ENCODE results near the gene KHDC4. TPM values are rescaled to one million over a fixed set of nuclear protein-coding genes. Genes with fewer than 3 reads are reported as not detected.
A peak's percentile ranks its signal among the peaks of the same experiment; 100 is the strongest.

The KHDC4 gene
- polyA plus RNA-seq, 1 donor, result 75.2 TPM

DNA sequence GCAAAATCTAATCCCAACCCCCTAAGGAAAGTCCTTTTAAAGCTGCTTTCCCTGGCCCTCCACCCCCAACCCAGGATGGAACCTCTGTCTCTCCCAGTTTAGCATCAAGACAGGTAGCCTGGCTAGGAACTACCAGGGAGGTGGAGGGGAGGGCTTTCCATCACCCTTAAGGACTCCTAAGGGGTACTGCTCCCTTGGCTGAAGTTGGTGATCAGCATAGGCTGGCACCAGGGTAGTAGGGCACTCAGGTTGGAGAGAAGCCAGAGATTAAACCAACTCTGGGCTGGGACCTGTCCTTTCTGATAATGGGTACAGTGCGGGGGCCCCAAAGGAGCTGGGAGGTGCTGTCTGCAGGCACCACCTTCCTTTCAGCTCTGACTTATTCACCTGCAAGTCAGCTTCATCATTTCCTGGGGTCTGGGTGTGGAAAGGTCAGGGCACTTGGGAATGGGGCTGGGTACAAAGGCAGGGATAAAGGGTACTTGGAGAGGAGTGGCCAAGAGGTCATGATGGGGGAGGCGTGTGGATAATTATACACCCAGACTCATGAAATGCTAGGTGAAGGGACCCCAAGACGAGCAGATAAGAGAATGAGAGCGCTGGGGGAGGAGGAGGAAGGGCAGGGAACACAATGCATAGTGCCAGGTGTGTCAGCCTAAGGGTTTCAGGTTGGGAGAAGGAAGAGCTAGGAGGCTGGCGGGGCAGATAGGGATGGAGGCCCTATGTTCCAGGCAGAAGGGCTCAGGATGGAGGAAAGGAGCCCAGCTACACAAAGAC lies 42.9 kb upstream of the KHDC4 start:
- peak overlapping the region; percentile 79 for H3K27ac ChIP-seq (ENCODE audit: low read length)
- peak in 1 of 2 donors; percentile 55 for DNase-seq
- peaks cover 56% of the 10 kb centered on the region for H3K4me1 ChIP-seq (ENCODE audit: control insufficient read depth, insufficient read depth, low read length)
- H3K9me3 ChIP-seq (ENCODE audit: control insufficient read depth, low read depth, low read length), result no peaks in the 10 kb centered on the region
- peaks cover 5% of the 10 kb centered on the region for H3K36me3 ChIP-seq (ENCODE audit: control insufficient read depth, insufficient read depth, low read length)
- H3K4me3 ChIP-seq (ENCODE audit: low read length), result peak overlapping the region; percentile 94
- H3K27me3 ChIP-seq (ENCODE audit: control insufficient read depth, insufficient read depth, low read length), result no peaks in the 10 kb centered on the region
- no CpG with 5 or more reads among the region's 5 CpGs for WGBS (ENCODE audit: insufficient coverage, low lambda C conversion rate)

DNA sequence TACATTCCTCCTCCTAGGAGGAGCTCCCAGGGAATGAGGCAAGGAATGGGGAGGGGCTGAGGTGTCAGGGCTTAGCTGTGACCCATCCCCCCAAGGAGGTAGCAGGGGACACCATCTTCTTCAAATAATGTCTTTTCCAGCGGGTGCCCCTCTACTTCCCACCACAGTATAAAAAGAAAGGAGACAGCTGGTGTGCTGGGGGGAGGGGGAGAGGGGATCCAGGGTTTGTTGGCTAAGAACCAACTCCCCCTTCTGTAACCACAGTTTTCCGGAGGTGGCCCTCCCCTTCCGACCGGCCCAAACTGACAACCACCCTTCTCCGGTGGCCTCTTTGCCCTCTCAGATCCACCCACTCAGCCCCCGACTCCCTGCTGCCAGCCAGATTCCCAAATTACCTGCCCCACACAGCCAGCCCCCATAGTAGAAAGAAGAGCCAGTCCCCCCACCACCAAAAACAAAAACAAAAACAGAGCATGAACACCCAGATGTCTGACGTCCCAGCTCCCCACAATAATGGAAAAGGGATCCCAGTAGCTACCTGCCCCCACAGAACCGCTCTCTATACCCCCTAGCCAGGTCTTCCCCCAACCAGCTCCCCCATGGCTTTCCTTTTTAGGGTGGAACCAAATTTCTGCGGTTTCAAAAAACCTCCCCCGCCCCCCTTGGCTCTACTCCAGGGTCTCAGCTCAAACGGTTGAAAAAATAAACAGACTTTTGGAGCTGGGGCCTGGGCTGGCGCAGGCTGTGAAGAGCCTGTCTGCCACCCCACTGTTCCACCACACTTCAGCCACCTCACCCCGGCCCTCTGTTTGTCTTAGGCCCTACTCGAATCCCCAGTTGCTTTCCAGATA lies 42.1 kb upstream of the KHDC4 start:
- Histone ChIP-seq H3K4me1 (ENCODE audit: control insufficient read depth, insufficient read depth, low read length) (peaks cover 54% of the 10 kb centered on the region), H3K4me3 (ENCODE audit: low read length) (peak overlapping the region; percentile 94), H3K36me3 (ENCODE audit: control insufficient read depth, insufficient read depth, low read length) (peaks cover 7% of the 10 kb centered on the region), H3K27ac (ENCODE audit: low read length) (peak overlapping the region; percentile 79), H3K27me3 (ENCODE audit: control insufficient read depth, insufficient read depth, low read length) (no peaks in the 10 kb centered on the region), H3K9me3 (ENCODE audit: control insufficient read depth, low read depth, low read length) (no peaks in the 10 kb centered on the region)
- DNase-seq, result peak in 1 of 2 donors; percentile 44
- whole genome bisulfite sequencing (ENCODE audit: insufficient coverage, low lambda C conversion rate), result no CpG with 5 or more reads among the region's 14 CpGs

DNA sequence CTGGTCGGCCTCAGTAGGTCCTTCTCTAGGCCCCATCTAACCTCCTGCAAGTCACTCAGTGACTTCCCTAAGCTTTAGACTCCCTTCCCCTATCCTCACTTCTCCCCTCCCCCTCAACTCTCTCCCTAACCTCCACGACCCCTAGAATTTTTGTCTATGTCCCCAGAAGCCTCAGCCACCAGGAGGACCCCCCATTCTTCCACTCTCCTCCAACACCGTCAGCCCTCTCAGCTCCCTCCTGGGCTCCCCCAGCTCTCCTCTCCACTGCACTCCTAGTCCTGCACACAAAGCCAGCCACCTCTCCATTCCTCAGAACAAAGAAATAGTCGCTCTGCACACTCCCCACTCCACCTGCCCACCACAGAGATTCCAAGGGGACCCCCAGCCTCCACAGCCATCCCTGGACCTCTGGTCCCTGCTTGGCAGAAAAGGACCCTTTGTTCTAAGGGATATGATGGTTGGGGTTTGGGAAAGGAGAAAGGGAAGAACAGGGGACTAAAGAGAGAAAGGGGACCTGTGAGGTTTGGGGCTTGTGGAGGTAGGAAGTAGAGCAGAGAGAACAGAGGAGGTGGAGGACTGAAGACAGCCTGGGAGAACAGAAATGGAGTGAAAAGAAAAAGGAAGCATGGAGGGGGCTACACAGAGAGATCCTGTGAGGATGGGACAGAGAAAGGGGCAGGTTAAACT lies 41.3 kb upstream of the KHDC4 start:
- no peak for DNase-seq
- peaks cover 10% of the 10 kb centered on the region for H3K36me3 ChIP-seq (ENCODE audit: control insufficient read depth, insufficient read depth, low read length)
- no peaks in the 10 kb centered on the region for H3K27me3 ChIP-seq (ENCODE audit: control insufficient read depth, insufficient read depth, low read length)
- H3K4me1 ChIP-seq (ENCODE audit: control insufficient read depth, insufficient read depth, low read length), result peaks cover 52% of the 10 kb centered on the region
- H3K27ac ChIP-seq (ENCODE audit: low read length), result peak overlapping the region; percentile 79
- peak overlapping the region; percentile 94 for H3K4me3 ChIP-seq (ENCODE audit: low read length)
- 20% methylated on average over 2 of the region's 4 CpGs for WGBS (ENCODE audit: insufficient coverage, low lambda C conversion rate)
- no peaks in the 10 kb centered on the region for H3K9me3 ChIP-seq (ENCODE audit: control insufficient read depth, low read depth, low read length)

DNA sequence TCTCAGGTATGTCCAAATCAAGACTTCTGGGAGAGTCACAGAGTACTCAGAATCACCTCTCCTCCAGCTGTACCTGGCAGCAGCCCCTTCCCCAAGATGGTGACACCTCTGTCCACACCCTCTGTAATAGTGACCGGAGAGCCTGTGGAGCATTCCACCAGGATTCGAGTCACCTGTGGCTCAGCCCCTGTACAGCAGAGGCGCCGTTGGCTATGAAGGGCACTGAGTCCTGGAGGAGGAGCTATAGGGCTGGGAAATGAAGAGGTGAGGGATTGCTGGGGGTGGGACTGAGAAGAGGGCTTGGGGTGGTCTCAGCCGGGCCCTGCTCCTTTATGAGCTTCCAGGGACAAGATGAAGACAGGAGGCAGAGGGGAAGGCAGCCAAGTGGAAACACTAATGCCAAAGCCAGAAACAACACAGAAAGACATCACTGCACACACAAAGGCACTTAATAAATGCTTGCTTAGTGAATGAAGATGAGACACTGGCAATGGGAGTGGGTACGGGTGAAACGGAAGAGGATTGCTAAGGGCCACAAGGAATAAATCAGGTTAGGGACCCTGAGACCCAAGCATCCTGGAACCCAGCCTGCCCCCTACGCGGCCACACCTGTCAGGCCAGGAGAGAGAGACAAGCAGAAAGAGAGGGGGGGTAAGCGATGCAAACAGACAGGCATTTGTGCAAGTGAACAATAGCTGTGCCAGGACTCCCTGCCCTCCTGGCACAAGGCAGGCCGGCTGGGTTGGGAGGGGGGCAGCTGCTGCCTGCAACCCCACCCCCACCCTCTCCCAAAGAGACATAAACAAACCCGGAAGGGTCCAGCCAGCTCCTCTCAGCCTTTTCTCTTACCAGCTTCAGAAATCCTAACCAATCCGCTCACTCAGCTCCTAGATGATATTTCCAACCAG lies 40.2 kb upstream of the KHDC4 start:
- Histone ChIP-seq H3K9me3 (ENCODE audit: control insufficient read depth, low read depth, low read length) (no peaks in the 10 kb centered on the region), H3K27ac (ENCODE audit: low read length) (peak overlapping the region; percentile 23), H3K4me1 (ENCODE audit: control insufficient read depth, insufficient read depth, low read length) (peaks cover 42% of the 10 kb centered on the region), H3K27me3 (ENCODE audit: control insufficient read depth, insufficient read depth, low read length) (no peaks in the 10 kb centered on the region), H3K4me3 (ENCODE audit: low read length) (no peak overlapping the region), H3K36me3 (ENCODE audit: control insufficient read depth, insufficient read depth, low read length) (peaks cover 21% of the 10 kb centered on the region)
- WGBS (ENCODE audit: insufficient coverage, low lambda C conversion rate), result no CpG with 5 or more reads among the region's 13 CpGs
- no peak for DNase-seq

GRCh38 chr1:155973723-155974122 lies 39.5 kb upstream of the KHDC4 start:
- H3K27me3 ChIP-seq (ENCODE audit: control insufficient read depth, insufficient read depth, low read length), result no peaks in the 10 kb centered on the region
- no peak overlapping the region for H3K27ac ChIP-seq (ENCODE audit: low read length)
- no peak overlapping the region for H3K4me3 ChIP-seq (ENCODE audit: low read length)
- peaks cover 27% of the 10 kb centered on the region for H3K36me3 ChIP-seq (ENCODE audit: control insufficient read depth, insufficient read depth, low read length)
- no peak for DNase-seq
- no peaks in the 10 kb centered on the region for H3K9me3 ChIP-seq (ENCODE audit: control insufficient read depth, low read depth, low read length)
- peaks cover 40% of the 10 kb centered on the region for H3K4me1 ChIP-seq (ENCODE audit: control insufficient read depth, insufficient read depth, low read length)
- no CpG with 5 or more reads among the region's 3 CpGs for WGBS (ENCODE audit: insufficient coverage, low lambda C conversion rate)

DNA sequence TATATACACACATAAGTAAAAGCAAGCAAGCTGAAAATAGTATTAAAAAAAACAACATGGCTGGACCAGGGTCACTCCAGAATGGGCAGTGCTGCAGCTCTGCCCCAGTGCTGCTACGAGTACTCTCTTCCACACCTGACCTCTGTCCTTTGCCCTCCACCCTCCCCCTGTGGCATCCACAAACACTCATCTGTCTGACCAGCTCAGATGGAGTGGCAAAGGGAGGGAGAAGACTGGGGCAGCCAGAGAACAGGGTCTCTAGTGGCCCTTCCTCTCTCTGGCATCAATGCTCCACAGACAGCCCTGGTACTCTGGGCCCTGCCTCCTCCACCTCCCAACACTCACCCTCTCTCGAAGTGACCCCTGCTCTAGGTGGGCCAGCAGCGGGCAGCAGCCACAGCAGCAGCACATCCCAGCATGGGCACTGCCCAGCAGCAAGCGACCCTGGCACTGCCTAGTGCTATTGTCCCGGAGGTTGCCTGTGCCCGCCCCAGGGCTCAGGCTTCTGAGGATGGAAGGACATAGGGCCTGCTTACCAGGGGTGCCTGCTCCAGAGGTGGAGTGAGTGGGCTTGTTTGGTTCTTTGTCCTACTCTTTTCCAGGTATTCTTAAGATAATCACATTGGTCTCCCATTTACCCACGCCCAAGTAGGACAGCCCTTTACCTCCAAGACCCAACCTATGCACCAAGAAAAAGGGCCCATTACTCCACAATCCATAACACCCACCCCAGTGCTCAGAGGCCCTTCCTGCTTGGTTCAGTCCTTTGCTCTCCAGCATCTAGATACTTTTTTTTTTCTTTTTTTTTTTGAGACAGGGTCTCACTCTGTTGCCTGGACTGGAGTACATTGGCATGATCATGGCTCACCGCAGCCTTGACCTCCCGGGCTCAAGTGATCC lies 37.9 kb upstream of the KHDC4 start:
- no peak for DNase-seq
- peaks cover 43% of the 10 kb centered on the region for H3K36me3 ChIP-seq (ENCODE audit: control insufficient read depth, insufficient read depth, low read length)
- no CpG with 5 or more reads among the region's 9 CpGs for WGBS (ENCODE audit: insufficient coverage, low lambda C conversion rate)
- H3K9me3 ChIP-seq (ENCODE audit: control insufficient read depth, low read depth, low read length), result no peaks in the 10 kb centered on the region
- no peak overlapping the region for H3K27ac ChIP-seq (ENCODE audit: low read length)
- no peak overlapping the region for H3K4me3 ChIP-seq (ENCODE audit: low read length)
- peaks cover 45% of the 10 kb centered on the region for H3K4me1 ChIP-seq (ENCODE audit: control insufficient read depth, insufficient read depth, low read length)
- H3K27me3 ChIP-seq (ENCODE audit: control insufficient read depth, insufficient read depth, low read length), result no peaks in the 10 kb centered on the region

- Histone ChIP-seq H3K27me3 (ENCODE audit: control insufficient read depth, insufficient read depth, low read length) (no peaks in the 10 kb centered on the region), H3K4me3 (ENCODE audit: low read length) (no peak overlapping the region), H3K36me3 (ENCODE audit: control insufficient read depth, insufficient read depth, low read length) (peaks cover 56% of the 10 kb centered on the region), H3K4me1 (ENCODE audit: control insufficient read depth, insufficient read depth, low read length) (peaks cover 36% of the 10 kb centered on the region), H3K27ac (ENCODE audit: low read length) (no peak overlapping the region), H3K9me3 (ENCODE audit: control insufficient read depth, low read depth, low read length) (no peaks in the 10 kb centered on the region)
- peak in 1 of 2 donors; percentile 12 for DNase-seq
- WGBS (ENCODE audit: insufficient coverage, low lambda C conversion rate), result 92% methylated on average over 5 of the region's 11 CpGs
These were observed 36.4 kb upstream of the KHDC4 start for GRCh38 chr1:155970531-155971167.

GRCh38 chr1:155969377-155969791 lies 35.2 kb upstream of the KHDC4 start:
- Histone ChIP-seq H3K4me3 (ENCODE audit: low read length) (no peak overlapping the region), H3K9me3 (ENCODE audit: control insufficient read depth, low read depth, low read length) (no peaks in the 10 kb centered on the region), H3K27ac (ENCODE audit: low read length) (no peak overlapping the region), H3K36me3 (ENCODE audit: control insufficient read depth, insufficient read depth, low read length) (peaks cover 69% of the 10 kb centered on the region), H3K27me3 (ENCODE audit: control insufficient read depth, insufficient read depth, low read length) (no peaks in the 10 kb centered on the region), H3K4me1 (ENCODE audit: control insufficient read depth, insufficient read depth, low read length) (peaks cover 24% of the 10 kb centered on the region)
- no peak for DNase-seq
- WGBS (ENCODE audit: insufficient coverage, low lambda C conversion rate), result no CpG with 5 or more reads among the region's 9 CpGs

DNA sequence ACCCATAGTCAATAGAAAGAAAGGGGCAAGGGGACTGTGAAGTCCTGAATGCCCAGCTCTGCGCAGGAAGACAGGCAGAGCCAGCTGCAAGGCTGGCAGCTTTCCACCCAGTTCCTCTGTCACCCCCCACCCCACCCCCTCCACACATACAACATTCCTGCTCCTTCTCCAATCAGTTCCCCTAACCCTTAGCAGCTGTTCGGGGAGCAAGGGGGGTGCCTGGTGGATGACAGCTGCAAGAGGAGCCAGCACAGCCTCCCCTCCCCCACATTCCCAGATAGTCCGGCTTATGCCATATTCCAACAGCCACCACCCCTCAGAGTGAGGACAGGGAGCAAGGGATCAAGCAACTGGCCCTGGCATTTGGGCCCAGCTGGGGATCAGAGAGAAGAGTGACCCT lies 34.5 kb upstream of the KHDC4 start:
- peaks cover 72% of the 10 kb centered on the region for H3K36me3 ChIP-seq (ENCODE audit: control insufficient read depth, insufficient read depth, low read length)
- DNase-seq, result peak in 1 of 2 donors; percentile 27
- H3K4me1 ChIP-seq (ENCODE audit: control insufficient read depth, insufficient read depth, low read length), result peaks cover 24% of the 10 kb centered on the region
- H3K4me3 ChIP-seq (ENCODE audit: low read length), result no peak overlapping the region
- no peaks in the 10 kb centered on the region for H3K9me3 ChIP-seq (ENCODE audit: control insufficient read depth, low read depth, low read length)
- H3K27me3 ChIP-seq (ENCODE audit: control insufficient read depth, insufficient read depth, low read length), result no peaks in the 10 kb centered on the region
- H3K27ac ChIP-seq (ENCODE audit: low read length), result no peak overlapping the region
- WGBS (ENCODE audit: insufficient coverage, low lambda C conversion rate), result no CpG with 5 or more reads among the region's 3 CpGs

Measured in large intestine (tissue), 3 donors.